ENCODE measurements around the gene ANKRD60. TPM values are rescaled to one million over a fixed set of nuclear protein-coding genes. Genes with fewer than 3 reads are reported as not detected.

The ANKRD60 gene
- total RNA-seq, result not detected

DNA sequence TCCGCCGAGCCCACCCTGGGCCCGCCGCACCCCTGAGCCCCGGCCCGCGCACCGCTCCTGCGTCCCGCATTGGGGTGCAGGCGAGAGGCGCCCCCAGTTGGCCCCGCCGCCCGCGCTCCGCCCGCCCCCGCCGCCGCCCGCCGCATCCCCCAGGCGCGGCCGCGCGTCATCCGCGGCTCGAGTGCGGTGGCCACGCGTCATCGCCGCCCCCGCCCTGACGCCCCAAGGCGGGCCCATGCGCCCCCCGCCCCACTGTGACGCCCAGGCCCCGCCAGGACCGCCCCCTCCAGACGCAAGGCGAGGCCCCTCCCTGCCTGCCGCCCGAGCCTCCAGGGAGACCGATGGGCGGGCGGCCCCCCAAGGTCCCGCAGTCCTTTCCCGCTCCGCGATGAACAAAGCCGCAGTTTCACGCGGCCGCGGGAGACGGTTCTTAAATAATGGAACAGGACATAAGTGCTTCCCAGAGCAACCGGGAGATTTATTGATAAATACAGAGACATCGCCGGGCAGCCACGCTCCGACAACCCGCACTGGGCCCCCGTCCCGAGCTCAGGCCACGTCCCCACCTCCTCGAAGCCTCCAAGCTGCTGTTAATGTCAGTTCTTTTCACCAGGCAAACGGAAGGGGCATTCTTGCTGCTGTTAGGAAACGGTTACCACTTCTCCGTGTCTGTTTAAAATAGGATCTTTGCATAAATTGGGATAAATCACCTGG is at the start of gene ANKRD60:
Gene ANKRD60, minus strand, starts transcription at position 170 of the 714 bp plus-strand sequence. Its CDS starts 0 bp downstream, at position 170.
- CTCF ChIA-PET, result no interaction called here
- Mint-ChIP-seq H3K36me3 (ENCODE audit: low read depth) (no peaks in the 10 kb centered on the region), H3K4me1 (ENCODE audit: low read depth) (peaks cover 8% of the 10 kb centered on the region), H3K9me3 (no peaks in the 10 kb centered on the region), H3K27me3 (ENCODE audit: low read depth) (peaks cover 36% of the 10 kb centered on the region), H3K4me3 (peak within 1 kb of the TSS; percentile 62), H3K27ac (no peak within 1 kb of the TSS)
- peak; percentile 47 for DNase-seq
- intact Hi-C loops (cut with micrococcal nuclease), result no loop called here

DNA sequence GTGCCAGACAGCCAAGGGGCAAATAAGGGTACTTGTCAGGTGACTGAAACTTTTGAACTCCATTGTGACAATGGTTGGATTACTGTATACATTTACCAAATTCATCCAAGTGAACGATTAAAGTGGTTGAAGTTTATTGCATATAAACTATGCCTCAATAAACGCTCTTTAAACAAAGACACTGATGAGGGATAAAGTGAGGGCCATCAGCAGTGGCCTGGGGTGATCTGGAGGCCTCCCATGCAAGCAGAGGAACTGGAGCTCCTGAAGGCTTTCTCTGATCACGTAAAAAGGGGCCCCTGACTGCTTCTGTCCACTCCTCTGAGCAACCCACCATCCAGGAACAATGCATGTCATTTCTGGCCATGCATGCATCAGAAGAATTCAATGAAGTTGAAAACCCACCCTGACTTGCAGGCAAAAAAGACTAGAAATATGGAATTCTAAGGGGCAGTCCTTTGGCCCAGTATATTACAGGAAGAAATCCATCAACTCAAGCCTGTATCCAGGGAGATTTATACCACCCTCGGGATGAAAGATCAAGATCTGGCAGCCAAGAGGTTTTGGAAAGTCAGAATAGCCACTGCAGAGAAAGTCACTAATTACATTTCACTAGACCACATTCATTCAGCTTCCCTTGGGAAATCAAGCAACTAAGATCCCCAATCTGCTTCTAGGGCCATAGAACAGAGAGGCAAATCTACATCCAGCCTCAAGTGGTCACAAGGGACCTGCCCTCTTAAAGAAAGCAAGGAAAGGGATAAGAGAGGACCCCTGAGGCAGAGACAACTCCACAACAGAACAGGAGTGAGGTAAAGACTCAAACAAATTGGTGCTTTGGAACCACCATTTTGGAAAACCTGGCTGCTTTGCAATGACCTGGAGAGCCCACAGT is 49.4 kb upstream of the ANKRD60 start:
- Mint-ChIP-seq H3K9me3 (peaks cover 1% of the 10 kb centered on the region), H3K4me1 (ENCODE audit: low read depth) (peaks cover 4% of the 10 kb centered on the region), H3K27ac (no peak overlapping the region), H3K36me3 (ENCODE audit: low read depth) (peaks cover 16% of the 10 kb centered on the region), H3K4me3 (no peak overlapping the region), H3K27me3 (ENCODE audit: low read depth) (no peaks in the 10 kb centered on the region)
- intact Hi-C loops (cut with micrococcal nuclease), result no loop called here
- DNase-seq, result no peak
- CTCF ChIA-PET, result interaction anchor here (0.6 to 0.8 kb wide), 2 partner anchors 22 to 67 kb away, joined by 3 to 4 read pairs; no protein-coding TSS in a partner anchor

GRCh38 chr20:58277107-58277506 is 48.7 kb upstream of the ANKRD60 start:
- Mint-ChIP-seq H3K9me3 (peaks cover 1% of the 10 kb centered on the region), H3K36me3 (ENCODE audit: low read depth) (peaks cover 17% of the 10 kb centered on the region), H3K27me3 (ENCODE audit: low read depth) (no peaks in the 10 kb centered on the region), H3K4me1 (ENCODE audit: low read depth) (peaks cover 4% of the 10 kb centered on the region), H3K4me3 (no peak overlapping the region), H3K27ac (no peak overlapping the region)
- no peak for DNase-seq
- intact Hi-C loops (cut with micrococcal nuclease), result no loop called here
- CTCF ChIA-PET, result no interaction called here

DNA sequence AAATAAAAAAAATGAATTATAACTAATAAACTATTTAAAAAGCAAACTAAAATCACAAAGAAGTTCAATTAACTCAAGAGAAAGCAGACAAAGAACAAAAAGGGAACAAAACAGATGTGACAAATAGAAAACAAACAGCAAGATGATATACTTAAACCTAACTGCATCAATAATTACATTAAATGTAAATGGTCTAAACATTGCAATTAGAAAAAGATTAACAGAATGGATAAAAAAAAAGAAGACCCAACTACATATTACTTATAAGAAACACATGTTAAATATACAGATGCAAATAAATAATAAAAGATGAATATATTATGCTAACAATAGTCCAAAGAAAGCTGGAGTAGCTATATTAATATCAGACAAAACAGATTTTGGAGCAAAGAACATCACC is 45.9 kb upstream of the ANKRD60 start:
- H3K36me3 Mint-ChIP-seq (ENCODE audit: low read depth), result peaks cover 17% of the 10 kb centered on the region
- intact Hi-C loops (cut with micrococcal nuclease), result no loop called here
- CTCF ChIA-PET, result no interaction called here
- peaks cover 17% of the 10 kb centered on the region for H3K4me1 Mint-ChIP-seq (ENCODE audit: low read depth)
- H3K4me3 Mint-ChIP-seq, result no peak overlapping the region
- DNase-seq, result no peak
- no peaks in the 10 kb centered on the region for H3K27me3 Mint-ChIP-seq (ENCODE audit: low read depth)
- H3K27ac Mint-ChIP-seq, result no peak overlapping the region
- peaks cover 1% of the 10 kb centered on the region for H3K9me3 Mint-ChIP-seq

DNA sequence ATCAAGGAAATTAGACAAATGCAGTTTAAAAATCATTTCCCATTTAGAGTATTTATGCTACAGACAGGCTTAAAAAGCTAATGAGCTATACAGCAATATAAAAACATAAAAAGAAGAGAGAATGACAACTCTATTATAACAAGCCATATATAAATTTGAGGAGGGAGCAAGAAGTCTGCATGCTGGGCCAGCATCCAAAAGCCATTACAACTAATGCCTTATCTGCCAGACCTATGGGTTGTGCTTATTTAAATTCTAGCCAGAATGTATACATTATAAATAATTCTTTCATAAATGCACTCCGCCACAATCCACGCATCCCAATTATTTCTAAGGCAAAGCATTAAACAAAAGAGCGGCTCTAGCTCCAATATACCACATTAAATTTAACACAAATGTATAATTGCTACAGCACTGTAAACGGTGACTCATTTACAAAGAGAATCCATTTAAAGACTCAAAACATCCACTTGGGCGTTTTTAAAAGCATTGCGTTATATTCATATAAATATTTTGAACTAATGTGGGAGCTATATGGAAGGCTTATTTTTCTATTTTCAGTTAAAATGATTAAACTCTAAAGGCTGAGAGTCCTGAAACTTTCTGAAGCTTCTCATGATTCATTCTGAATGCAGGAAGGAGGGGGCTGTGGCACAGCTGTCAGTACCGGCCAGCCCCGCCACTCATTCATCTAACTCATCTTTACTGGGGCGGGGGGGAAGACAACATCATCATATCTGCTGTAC is 43.3 kb upstream of the ANKRD60 start:
- Mint-ChIP-seq H3K4me1 (ENCODE audit: low read depth) (peaks cover 38% of the 10 kb centered on the region), H3K36me3 (ENCODE audit: low read depth) (peaks cover 27% of the 10 kb centered on the region), H3K9me3 (peaks cover 1% of the 10 kb centered on the region), H3K27me3 (ENCODE audit: low read depth) (no peaks in the 10 kb centered on the region), H3K27ac (peak overlapping the region; percentile 35), H3K4me3 (no peak overlapping the region)
- peak; percentile 78 for DNase-seq
- CTCF ChIA-PET, result interaction anchor here (0.5 to 1.2 kb wide), 3 partner anchors 34 to 674 kb away, joined by 3 to 4 read pairs (median 3); no protein-coding TSS in a partner anchor
- intact Hi-C loops (cut with micrococcal nuclease), result loop anchor here (1.0 kb wide), 1 partner anchor 35 kb away; no protein-coding TSS in a partner anchor

GRCh38 chr20:58268936-58269619 is 40.6 kb upstream of the ANKRD60 start:
- Mint-ChIP-seq H3K4me1 (ENCODE audit: low read depth) (peaks cover 37% of the 10 kb centered on the region), H3K4me3 (no peak overlapping the region), H3K36me3 (ENCODE audit: low read depth) (peaks cover 22% of the 10 kb centered on the region), H3K27me3 (ENCODE audit: low read depth) (no peaks in the 10 kb centered on the region), H3K9me3 (no peaks in the 10 kb centered on the region), H3K27ac (no peak overlapping the region)
- DNase-seq, result peak; percentile 37
- CTCF ChIA-PET, result no interaction called here
- intact Hi-C loops (cut with micrococcal nuclease), result no loop called here

- H3K27me3 Mint-ChIP-seq (ENCODE audit: low read depth), result no peaks in the 10 kb centered on the region
- no peak overlapping the region for H3K4me3 Mint-ChIP-seq
- no peak overlapping the region for H3K27ac Mint-ChIP-seq
- peaks cover 37% of the 10 kb centered on the region for H3K4me1 Mint-ChIP-seq (ENCODE audit: low read depth)
- CTCF ChIA-PET, result no interaction called here
- no peaks in the 10 kb centered on the region for H3K9me3 Mint-ChIP-seq
- no peak for DNase-seq
- intact Hi-C loops (cut with micrococcal nuclease), result no loop called here
- peaks cover 22% of the 10 kb centered on the region for H3K36me3 Mint-ChIP-seq (ENCODE audit: low read depth)
Measured at GRCh38 chr20:58268421-58268821, 40.0 kb upstream of the ANKRD60 start.

DNA sequence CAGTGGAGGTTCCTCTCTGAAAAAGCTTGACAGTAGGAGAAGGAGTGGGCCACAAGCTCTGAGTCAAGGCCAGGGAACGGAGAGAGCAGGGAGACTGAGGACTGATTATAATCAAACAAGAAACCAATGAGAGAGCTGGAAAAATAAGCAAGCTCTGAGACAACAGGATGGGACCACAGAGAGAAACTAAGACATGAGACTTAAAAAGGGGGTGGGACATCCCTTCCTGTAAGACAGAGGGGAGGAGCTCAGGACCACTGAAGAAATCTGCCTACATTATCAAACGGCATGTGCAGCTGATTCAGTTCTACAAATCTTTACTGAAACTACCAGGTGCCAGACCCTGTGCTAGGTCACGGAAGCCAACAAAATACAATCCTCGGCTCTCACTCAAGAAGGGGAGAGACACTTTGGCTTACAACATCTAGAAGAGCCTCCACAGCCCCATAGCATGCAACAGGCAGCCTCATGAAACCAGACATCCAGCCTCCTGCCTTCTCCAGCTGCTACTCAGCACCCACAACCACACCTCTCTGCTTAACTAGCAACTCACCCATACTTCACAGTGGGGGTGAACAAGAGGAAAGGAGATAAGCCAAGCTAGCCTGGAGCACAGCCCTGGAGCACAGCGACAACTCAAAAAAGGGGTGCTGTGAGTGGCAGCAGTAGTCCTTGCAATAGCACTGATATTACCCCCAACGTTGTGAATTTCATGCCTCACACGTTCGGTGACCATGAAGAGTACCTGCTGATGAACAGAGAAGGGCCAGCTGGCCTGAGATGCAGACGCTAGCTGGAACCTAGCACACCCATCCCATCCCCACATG is 39.1 kb upstream of the ANKRD60 start:
- intact Hi-C loops (cut with micrococcal nuclease), result no loop called here
- H3K27ac Mint-ChIP-seq, result no peak overlapping the region
- no peak for DNase-seq
- no peaks in the 10 kb centered on the region for H3K9me3 Mint-ChIP-seq
- H3K27me3 Mint-ChIP-seq (ENCODE audit: low read depth), result no peaks in the 10 kb centered on the region
- no peak overlapping the region for H3K4me3 Mint-ChIP-seq
- peaks cover 22% of the 10 kb centered on the region for H3K36me3 Mint-ChIP-seq (ENCODE audit: low read depth)
- H3K4me1 Mint-ChIP-seq (ENCODE audit: low read depth), result peaks cover 37% of the 10 kb centered on the region
- CTCF ChIA-PET, result interaction anchor here (0.8 kb wide), 1 partner anchor 34 kb away, joined by 6 read pairs; no protein-coding TSS in a partner anchor

- H3K27me3 Mint-ChIP-seq (ENCODE audit: low read depth), result no peaks in the 10 kb centered on the region
- CTCF ChIA-PET, result no interaction called here
- peaks cover 23% of the 10 kb centered on the region for H3K4me1 Mint-ChIP-seq (ENCODE audit: low read depth)
- H3K4me3 Mint-ChIP-seq, result no peak overlapping the region
- intact Hi-C loops (cut with micrococcal nuclease), result no loop called here
- H3K27ac Mint-ChIP-seq, result no peak overlapping the region
- no peak for DNase-seq
- peaks cover 17% of the 10 kb centered on the region for H3K36me3 Mint-ChIP-seq (ENCODE audit: low read depth)
- no peaks in the 10 kb centered on the region for H3K9me3 Mint-ChIP-seq
Measured at GRCh38 chr20:58264271-58264670, 35.8 kb upstream of the ANKRD60 start.

DNA sequence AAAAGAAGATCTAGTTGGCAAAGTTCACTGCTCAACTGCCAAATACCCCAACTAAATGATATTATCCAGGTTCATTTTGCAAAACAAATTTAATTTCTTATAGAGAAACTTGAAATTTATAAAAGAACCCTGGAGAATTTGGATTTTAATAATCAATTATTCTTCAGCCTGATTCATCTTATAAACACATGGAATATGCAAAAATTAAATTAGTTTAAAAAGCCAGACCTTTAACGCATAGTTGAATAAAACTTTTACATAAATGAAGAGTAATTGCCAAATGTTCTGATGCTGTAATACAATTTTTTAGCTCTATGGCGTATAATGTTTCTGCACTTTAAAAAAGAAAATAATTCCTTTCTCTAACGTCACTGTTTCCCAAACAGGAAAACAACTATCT is 33.2 kb upstream of the ANKRD60 start:
- H3K9me3 Mint-ChIP-seq, result no peaks in the 10 kb centered on the region
- no peak overlapping the region for H3K27ac Mint-ChIP-seq
- H3K36me3 Mint-ChIP-seq (ENCODE audit: low read depth), result peaks cover 14% of the 10 kb centered on the region
- H3K4me3 Mint-ChIP-seq, result no peak overlapping the region
- DNase-seq, result no peak
- peaks cover 12% of the 10 kb centered on the region for H3K4me1 Mint-ChIP-seq (ENCODE audit: low read depth)
- intact Hi-C loops (cut with micrococcal nuclease), result no loop called here
- no peaks in the 10 kb centered on the region for H3K27me3 Mint-ChIP-seq (ENCODE audit: low read depth)
- CTCF ChIA-PET, result no interaction called here

GRCh38 chr20:58260006-58260405 is 31.6 kb upstream of the ANKRD60 start:
- no peaks in the 10 kb centered on the region for H3K27me3 Mint-ChIP-seq (ENCODE audit: low read depth)

More at GRCh38 chr20:58260006-58260405, 31.6 kb upstream of the ANKRD60 start:
- H3K36me3 Mint-ChIP-seq (ENCODE audit: low read depth), result peaks cover 12% of the 10 kb centered on the region
- CTCF ChIA-PET, result no interaction called here
- H3K9me3 Mint-ChIP-seq, result no peaks in the 10 kb centered on the region
- H3K4me3 Mint-ChIP-seq, result no peak overlapping the region
- no peak for DNase-seq
- H3K4me1 Mint-ChIP-seq (ENCODE audit: low read depth), result peaks cover 24% of the 10 kb centered on the region
- no peak overlapping the region for H3K27ac Mint-ChIP-seq
- intact Hi-C loops (cut with micrococcal nuclease), result no loop called here
